Measurements from ENCODE around the gene CBX6.
"Not testable (repeated sequence)": the region's sequence is repeated elsewhere in the genome, so short reads cannot be mapped to it uniquely, and the experiment has no call there.

Gene CBX6

GRCh38 chr22:38861170-38861876 lies 10.7 kb downstream of the CBX6 start:
- in situ Hi-C loops (cut with HindIII; ENCODE audit: low sequenced_read_pairs), result no loop called here

- in situ Hi-C loops (cut with HindIII; ENCODE audit: low sequenced_read_pairs), result no loop called here
Measured at GRCh38 chr22:38860283-38861169, 11.5 kb downstream of the CBX6 start.

- in situ Hi-C loops (cut with HindIII; ENCODE audit: low sequenced_read_pairs), result no loop called here
Measured at GRCh38 chr22:38859581-38860282, 12.3 kb downstream of the CBX6 start.

- in situ Hi-C loops (cut with HindIII; ENCODE audit: low sequenced_read_pairs), result no loop called here
Measured at GRCh38 chr22:38858492-38858891, 13.5 kb downstream of the CBX6 start.

GRCh38 chr22:38854476-38854875 lies 17.5 kb downstream of the CBX6 start:
- in situ Hi-C loops (cut with HindIII; ENCODE audit: low sequenced_read_pairs), result not testable (repeated sequence)

- in situ Hi-C loops (cut with HindIII; ENCODE audit: low sequenced_read_pairs), result not testable (repeated sequence)
Measured at GRCh38 chr22:38853883-38854282, 18.1 kb downstream of the CBX6 start.

- in situ Hi-C loops (cut with HindIII; ENCODE audit: low sequenced_read_pairs), result no loop called here
Measured at GRCh38 chr22:38853196-38853651, 18.8 kb downstream of the CBX6 start.

GRCh38 chr22:38852522-38852921 lies 19.5 kb downstream of the CBX6 start:
- in situ Hi-C loops (cut with HindIII; ENCODE audit: low sequenced_read_pairs), result no loop called here

GRCh38 chr22:38850941-38851849 lies 20.8 kb downstream of the CBX6 start:
- in situ Hi-C loops (cut with HindIII; ENCODE audit: low sequenced_read_pairs), result no loop called here

GRCh38 chr22:38850399-38850798 lies 21.6 kb downstream of the CBX6 start:
- in situ Hi-C loops (cut with HindIII; ENCODE audit: low sequenced_read_pairs), result no loop called here

GRCh38 chr22:38849811-38850210 lies 22.2 kb downstream of the CBX6 start:
- in situ Hi-C loops (cut with HindIII; ENCODE audit: low sequenced_read_pairs), result no loop called here

GRCh38 chr22:38846412-38846811 lies 25.6 kb downstream of the CBX6 start:
- in situ Hi-C loops (cut with HindIII; ENCODE audit: low sequenced_read_pairs), result no loop called here

GRCh38 chr22:38845004-38845740 lies 26.8 kb downstream of the CBX6 start:
- in situ Hi-C loops (cut with HindIII; ENCODE audit: low sequenced_read_pairs), result no loop called here

- in situ Hi-C loops (cut with HindIII; ENCODE audit: low sequenced_read_pairs), result no loop called here
Measured at GRCh38 chr22:38844315-38845003, 27.6 kb downstream of the CBX6 start.

- in situ Hi-C loops (cut with HindIII; ENCODE audit: low sequenced_read_pairs), result no loop called here
Measured at GRCh38 chr22:38843657-38844314, 28.2 kb downstream of the CBX6 start, which contains the start of gene NPTXR. NPTXR (minus strand) TSS chr22:38844028.

- in situ Hi-C loops (cut with HindIII; ENCODE audit: low sequenced_read_pairs), result no loop called here
Measured at GRCh38 chr22:38843201-38843656, 28.8 kb downstream of the CBX6 start.

- in situ Hi-C loops (cut with HindIII; ENCODE audit: low sequenced_read_pairs), result no loop called here
Measured at GRCh38 chr22:38842512-38843200, 29.4 kb downstream of the CBX6 start.

GRCh38 chr22:38841635-38842034 lies 30.4 kb downstream of the CBX6 start:
- in situ Hi-C loops (cut with HindIII; ENCODE audit: low sequenced_read_pairs), result no loop called here
